DND-41 (cell line): ENCODE data around the gene SHROOM3.

Experiments used
- ATAC-seq: fragments of 200-7000 bp; cut with Tn5 transposase; 3 replicates; pipeline ENCODE4 v1.9.1; 2021; ENCODE audit warnings: low read depth; ENCODE audit not compliant: insufficient read depth
- DNase-seq: peaks from one replicate; pipeline ENCODE4 v3.0.0-alpha.2; 2020
- H2AFZ ChIP-seq: 2 replicates; pipeline ENCODE4 v1.6.0; 2012; ENCODE audit warnings: low read depth, low read length
- H3K27ac ChIP-seq: 2 replicates; pipeline ENCODE4 v1.5.1; 2012; ENCODE audit warnings: low read length, inconsistent platforms
- H3K27me3 ChIP-seq: fragments of 200-600 bp; sonication (generic); 2 replicates; pipeline ENCODE4 v1.6.0; 2012; ENCODE audit warnings: low read length, mild to moderate bottlenecking, inconsistent platforms; ENCODE audit not compliant: insufficient read depth, poor library complexity
- H3K36me3 ChIP-seq: 2 replicates; pipeline ENCODE4 v1.5.1; 2012; ENCODE audit warnings: low read length, inconsistent platforms; ENCODE audit not compliant: insufficient read depth
- H3K4me1 ChIP-seq: 2 replicates; pipeline ENCODE4 v1.5.1; 2012; ENCODE audit warnings: mild to moderate bottlenecking, low read length; ENCODE audit not compliant: insufficient read depth
- H3K4me2 ChIP-seq: 2 replicates; pipeline ENCODE4 v1.6.0; 2012; ENCODE audit warnings: mild to moderate bottlenecking, moderate library complexity, low read length, inconsistent platforms; ENCODE audit not compliant: insufficient read depth
- H3K4me3 ChIP-seq, 2 experiments: fragments of 200-600 bp in 1 of 2; shearing (Covaris generic) in 1 of 2; 2 replicates each; pipeline ENCODE4 v1.5.1; 2012 to 2016; ENCODE audit warnings: inconsistent platforms in 2 of 2, low read length in 2 of 2, mild to moderate bottlenecking in 2 of 2, low read depth in 1 of 2, moderate library complexity in 1 of 2
- H3K79me2 ChIP-seq: 2 replicates; pipeline ENCODE4 v1.6.0; 2012; ENCODE audit warnings: low read length, inconsistent platforms; ENCODE audit not compliant: insufficient read depth
- H3K9ac ChIP-seq: 2 replicates; pipeline ENCODE4 v1.6.0; 2012; ENCODE audit warnings: low read depth, mild to moderate bottlenecking, inconsistent platforms, low read length, moderate library complexity
- H3K9me3 ChIP-seq: 2 replicates; pipeline ENCODE4 v1.5.1; 2012; ENCODE audit warnings: low read length, moderate library complexity, mild to moderate bottlenecking, inconsistent platforms; ENCODE audit not compliant: insufficient read depth, severe bottlenecking
- H4K20me1 ChIP-seq: 2 replicates; pipeline ENCODE4 v1.6.0; 2012; ENCODE audit warnings: low read length; ENCODE audit not compliant: insufficient read depth
- CTCF ChIP-seq: IDR thresholded peaks from 2 replicates; pipeline ENCODE4 v1.5.1; 2012; ENCODE audit warnings: borderline replicate concordance, low read length, moderate library complexity, mild to moderate bottlenecking; ENCODE audit not compliant: poor library complexity, severe bottlenecking; ENCODE audit errors: extremely low read depth
- EZH2 ChIP-seq: IDR thresholded peaks from 3 replicates; pipeline ENCODE4 v1.6.1; 2012; ENCODE audit warnings: borderline replicate concordance, low read depth, mild to moderate bottlenecking, moderate library complexity, low read length, inconsistent platforms; ENCODE audit not compliant: severe bottlenecking

SHROOM3 gene

GRCh38 chr4:76536373-76536689 is 101.3 kb downstream of the SHROOM3 start:
- H3K9ac ChIP-seq = no peak overlapping the region
- no peaks in the 10 kb centered on the region for H3K36me3 ChIP-seq
- DNase-seq = no peak
- no peak overlapping the region for H2AFZ ChIP-seq
- TF ChIP-seq EZH2 (no peak), CTCF (no peak)
- H4K20me1 ChIP-seq = no peaks in the 10 kb centered on the region
- H3K4me1 ChIP-seq = no peaks in the 10 kb centered on the region
- no peak overlapping the region for H3K4me3 ChIP-seq
- ATAC-seq = no peak
- no peaks in the 10 kb centered on the region for H3K9me3 ChIP-seq
- H3K4me2 ChIP-seq = no peak overlapping the region
- H3K27me3 ChIP-seq = no peaks in the 10 kb centered on the region
- no peak overlapping the region for H3K27ac ChIP-seq
- H3K79me2 ChIP-seq = no peaks in the 10 kb centered on the region

GRCh38 chr4:76538296-76538695 is 103.3 kb downstream of the SHROOM3 start:
- Histone ChIP-seq H4K20me1 (no peaks in the 10 kb centered on the region), H2AFZ (no peak overlapping the region), H3K4me1 (no peaks in the 10 kb centered on the region), H3K79me2 (no peaks in the 10 kb centered on the region), H3K9ac (no peak overlapping the region), H3K27ac (no peak overlapping the region), H3K36me3 (no peaks in the 10 kb centered on the region), H3K4me3 (no peak overlapping the region), H3K27me3 (no peaks in the 10 kb centered on the region), H3K4me2 (no peak overlapping the region), H3K9me3 (no peaks in the 10 kb centered on the region)
- TF ChIP-seq CTCF (no peak), EZH2 (no peak)
- ATAC-seq (no peak), DNase-seq (no peak)

GRCh38 chr4:76539979-76540378 is 105.0 kb downstream of the SHROOM3 start:
- Histone ChIP-seq H3K27ac (no peak overlapping the region), H3K9me3 (no peaks in the 10 kb centered on the region), H3K79me2 (no peaks in the 10 kb centered on the region), H3K36me3 (no peaks in the 10 kb centered on the region), H3K4me1 (no peaks in the 10 kb centered on the region), H2AFZ (no peak overlapping the region), H3K27me3 (no peaks in the 10 kb centered on the region), H3K9ac (no peak overlapping the region), H4K20me1 (no peaks in the 10 kb centered on the region), H3K4me2 (no peak overlapping the region), H3K4me3 (no peak overlapping the region)
- DNase-seq (no peak), ATAC-seq (no peak)
- no peak for TF ChIP-seq EZH2
- no peak for TF ChIP-seq CTCF

GRCh38 chr4:76540486-76540885 is 105.5 kb downstream of the SHROOM3 start:
- Histone ChIP-seq H3K79me2 (no peaks in the 10 kb centered on the region), H3K36me3 (no peaks in the 10 kb centered on the region), H2AFZ (no peak overlapping the region), H3K9me3 (no peaks in the 10 kb centered on the region), H3K27ac (no peak overlapping the region), H3K9ac (no peak overlapping the region), H3K4me1 (no peaks in the 10 kb centered on the region), H4K20me1 (no peaks in the 10 kb centered on the region), H3K4me3 (no peak overlapping the region), H3K27me3 (no peaks in the 10 kb centered on the region), H3K4me2 (no peak overlapping the region)
- TF ChIP-seq CTCF (no peak), EZH2 (no peak)
- ATAC-seq (no peak), DNase-seq (no peak)
